Measurements from ENCODE around the gene RRAD.

GRCh38 chr16:66930189-66930588 is 4.9 kb upstream of the RRAD start:
- TF ChIP-seq POLR2AphosphoS5 (IDR thresholded peaks at IDR 0.05; ENCODE audit: borderline replicate concordance, low read depth, low read length) (no peak), EZH2 (IDR thresholded peaks at IDR 0.05) (no peak), FOXP2 (optimal IDR thresholded peaks at IDR 0.05; ENCODE audit: control extremely low read depth, extremely low read length, insufficient read depth) (no peak)

All from SK-N-MC (cell line).